Naive thymus-derived CD4-positive, alpha-beta T cell (primary cell): ENCODE results near the gene UBXN10. TPM values are rescaled to one million over a fixed set of nuclear protein-coding genes. Genes with fewer than 3 reads are reported as not detected.
A peak's percentile ranks its signal among the peaks of the same experiment; 100 is the strongest.

Experiments
- ATAC-seq: fragments of 150-1000 bp; cut with Tn5 transposase; 2 replicates; pipeline ENCODE4 v1.10.0; 2021; ENCODE audit warnings: mild to moderate bottlenecking, moderate library complexity
- CTCF ChIA-PET: fragments of 350-600 bp; sonication (Branson Sonifier 250); formaldehyde crosslinking; loops from one replicate; lab custom pipeline; 2021; ENCODE audit warnings: antibody characterized with exemption; lab: Charles Lee
- POLR2A ChIA-PET: fragments of 350-600 bp; sonication (Branson Sonifier 250); formaldehyde crosslinking; loops from one replicate; lab custom pipeline; 2021; ENCODE audit warnings: antibody characterized with exemption, inconsistent platforms; lab: Charles Lee
- DNase-seq, 9 donors: peaks; one replicate each; pipeline versions ENCODE4 v3.0.0 to v3.0.0-alpha.2; 2020 to 2022; ENCODE audit warnings: mixed read lengths in 1 of 9
- H3K27ac ChIP-seq: one replicate; pipeline ENCODE4 v1.7.0; 2013; ENCODE audit warnings: mild to moderate bottlenecking, low read depth, low read length, moderate library complexity
- H3K27me3 ChIP-seq, 2 donors: one replicate each; pipeline ENCODE4 v1.7.0; 2013; ENCODE audit warnings: low read length in 2 of 2, mild to moderate bottlenecking in 2 of 2, moderate library complexity in 2 of 2; ENCODE audit not compliant: control insufficient read depth in 2 of 2, insufficient read depth in 2 of 2
- H3K36me3 ChIP-seq, 3 experiments: 1 replicate in 2 of 3; 2 replicates in 1 of 3; pipeline ENCODE4 v1.7.0; 2013; ENCODE audit warnings: low read length in 3 of 3, mild to moderate bottlenecking in 3 of 3, moderate library complexity in 1 of 3; ENCODE audit not compliant: insufficient read depth in 3 of 3, control insufficient read depth in 2 of 3
- H3K4me1 ChIP-seq, 2 donors: one replicate each; pipeline ENCODE4 v1.7.0; 2013; ENCODE audit warnings: low read length in 2 of 2, mild to moderate bottlenecking in 2 of 2, moderate library complexity in 1 of 2; ENCODE audit not compliant: control insufficient read depth in 2 of 2, insufficient read depth in 2 of 2
- H3K4me3 ChIP-seq: 2 replicates; pipeline ENCODE4 v1.7.0; 2013; ENCODE audit warnings: mild to moderate bottlenecking, low read length
- H3K9me3 ChIP-seq, 3 experiments: 1 replicate in 2 of 3; 2 replicates in 1 of 3; pipeline ENCODE4 v1.7.0; 2013; ENCODE audit warnings: low read length in 3 of 3; ENCODE audit not compliant: control insufficient read depth in 2 of 3
- H3K27ac Mint-ChIP-seq, 9 donors: one replicate each; pipeline ENCODE4 v1.8.0; 2020 to 2022; ENCODE audit warnings: mixed read lengths in 9 of 9, mild to moderate bottlenecking in 8 of 9, moderate library complexity in 5 of 9, inconsistent platforms in 2 of 9
- H3K27me3 Mint-ChIP-seq, 5 donors: one replicate each; pipeline ENCODE4 v1.8.0; 2021 to 2022; ENCODE audit warnings: mixed read lengths in 5 of 5, mild to moderate bottlenecking in 1 of 5
- H3K36me3 Mint-ChIP-seq, 5 donors: one replicate each; pipeline ENCODE4 v1.8.0; 2020 to 2022; ENCODE audit warnings: mixed read lengths in 5 of 5, mild to moderate bottlenecking in 3 of 5, inconsistent platforms in 1 of 5
- H3K4me1 Mint-ChIP-seq, 7 donors: one replicate each; pipeline ENCODE4 v1.8.0; 2020 to 2022; ENCODE audit warnings: mixed read lengths in 7 of 7, mild to moderate bottlenecking in 3 of 7, inconsistent platforms in 1 of 7
- H3K4me3 Mint-ChIP-seq, 10 donors: one replicate each; pipeline ENCODE4 v1.8.0; 2020 to 2022; ENCODE audit warnings: mild to moderate bottlenecking in 10 of 10, mixed read lengths in 10 of 10, moderate library complexity in 6 of 10, inconsistent platforms in 2 of 10
- H3K9me3 Mint-ChIP-seq, 11 donors: one replicate each; pipeline ENCODE4 v1.8.0; 2020 to 2022; ENCODE audit warnings: mixed read lengths in 11 of 11, mild to moderate bottlenecking in 4 of 11, inconsistent platforms in 1 of 11, moderate library complexity in 1 of 11
- intact Hi-C, 2 donors: fragments of 100-400 bp; cut with micrococcal nuclease; formaldehyde crosslinking; loops; one replicate each; pipeline ENCODE4 v1.15.1; 2023
- polyA plus RNA-seq, 2 donors: library from polyadenylated mRNA; unstranded; fragments of 300-500 nt; fragmentation: Illumina TruSeq; gene quantifications; one replicate each; pipeline ENCODE4 v1.2.3, GENCODE V29; 2021
- total RNA-seq, 6 experiments: library from RNA in 5 of 6; stranded (reverse) in 5 of 6; gene quantifications; 1 replicate in 5 of 6; 2 replicates in 1 of 6; pipeline ENCODE4 v1.2.3 and lab custom pipeline; 2021 to 2026

UBXN10 gene
- total and polyA plus RNA-seq, 7 experiments from 2014 or later = 0.03 to 1.1 (median 0.55) TPM; not detected in 3

DNA sequence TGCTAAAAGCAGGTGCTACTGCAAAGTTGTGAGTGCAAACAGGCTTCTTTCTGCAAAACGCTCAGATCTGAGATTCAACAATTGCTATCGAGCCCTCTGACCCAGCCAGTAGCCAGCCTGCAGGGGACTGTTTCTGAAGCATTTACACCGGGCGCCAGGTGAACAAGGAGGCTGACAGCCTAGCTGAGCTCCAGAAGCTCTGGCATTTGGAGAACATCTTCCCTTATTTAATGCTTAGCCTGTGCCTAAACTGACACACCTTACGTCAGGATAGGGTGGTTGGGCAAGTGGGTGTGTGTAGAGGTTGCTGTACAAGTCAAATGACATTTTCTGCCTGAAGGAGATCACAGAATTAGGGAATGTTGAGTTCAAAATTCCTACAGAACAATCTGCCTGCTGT lies 16.3 kb downstream of the UBXN10 start:
- DNase-seq (no peak), ATAC-seq (no peak)
- no peak overlapping the region for H3K27ac Mint-ChIP-seq
- Histone ChIP-seq H3K4me1 (no peaks in the 10 kb centered on the region), H3K27me3 (no peaks in the 10 kb centered on the region), H3K9me3 (no peaks in the 10 kb centered on the region), H3K4me3 (no peak overlapping the region), H3K36me3 (no peaks in the 10 kb centered on the region), H3K27ac (no peak overlapping the region)
- peaks cover 0 to 1% (median 0%) of the 10 kb centered on the region in 11 donors for H3K9me3 Mint-ChIP-seq
- CTCF ChIA-PET = interaction anchor here (0.6 to 0.7 kb wide), 2 partner anchors 24 to 994 kb away, joined by 3 read pairs; no protein-coding TSS in a partner anchor
- peaks cover 0 to 46% (median 14%) of the 10 kb centered on the region in 5 donors for H3K27me3 Mint-ChIP-seq
- no peak overlapping the region for H3K4me3 Mint-ChIP-seq
- H3K4me1 Mint-ChIP-seq = no peaks in the 10 kb centered on the region
- intact Hi-C loops = no loop called here
- no peaks in the 10 kb centered on the region for H3K36me3 Mint-ChIP-seq
- POLR2A ChIA-PET = interaction anchor here (0.6 kb wide), 1 partner anchor 1513 kb away, joined by 3 read pairs; no protein-coding TSS in a partner anchor

DNA sequence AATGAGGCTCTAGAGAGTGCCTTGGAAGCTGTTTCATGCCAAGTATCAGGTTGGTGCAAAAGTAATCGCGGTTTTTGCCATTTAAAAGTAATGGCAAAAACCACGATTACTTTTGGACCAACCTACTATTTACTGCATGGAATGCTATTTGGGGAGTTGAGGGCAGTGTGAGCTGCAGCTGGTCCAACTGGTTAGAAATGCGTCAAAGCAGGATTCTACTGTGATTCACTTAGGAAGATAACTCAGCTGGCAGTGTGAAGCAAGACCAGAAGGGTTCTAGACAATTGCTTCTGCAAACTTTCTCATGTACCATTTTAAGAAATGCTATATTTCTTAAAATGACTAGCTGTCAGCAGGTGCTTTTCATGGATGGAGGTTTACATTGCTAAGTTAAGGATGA lies 21.6 kb downstream of the UBXN10 start:
- ChIA-PET CTCF (interaction anchor here (0.7 to 2.0 kb wide), 2 partner anchors 232 to 286 kb away, joined by 3 to 11 read pairs; no protein-coding TSS in a partner anchor), POLR2A (no interaction called here)
- no peaks in the 10 kb centered on the region for H3K9me3 ChIP-seq
- H3K4me1 ChIP-seq = no peaks in the 10 kb centered on the region
- peaks cover 0 to 1% (median 0%) of the 10 kb centered on the region in 11 donors for H3K9me3 Mint-ChIP-seq
- H3K4me3 Mint-ChIP-seq = no peak overlapping the region
- peaks cover 6 to 22% (median 21%) of the 10 kb centered on the region in 5 donors for H3K27me3 Mint-ChIP-seq
- no peaks in the 10 kb centered on the region for H3K27me3 ChIP-seq
- H3K36me3 ChIP-seq = no peaks in the 10 kb centered on the region
- no peaks in the 10 kb centered on the region for H3K36me3 Mint-ChIP-seq
- peaks cover 0 to 3% (median 0%) of the 10 kb centered on the region in 7 donors for H3K4me1 Mint-ChIP-seq
- no peak overlapping the region for H3K4me3 ChIP-seq
- intact Hi-C loops = no loop called here
- ATAC-seq (no peak), DNase-seq (no peak)
- H3K27ac Mint-ChIP-seq = no peak overlapping the region
- H3K27ac ChIP-seq = no peak overlapping the region

DNA sequence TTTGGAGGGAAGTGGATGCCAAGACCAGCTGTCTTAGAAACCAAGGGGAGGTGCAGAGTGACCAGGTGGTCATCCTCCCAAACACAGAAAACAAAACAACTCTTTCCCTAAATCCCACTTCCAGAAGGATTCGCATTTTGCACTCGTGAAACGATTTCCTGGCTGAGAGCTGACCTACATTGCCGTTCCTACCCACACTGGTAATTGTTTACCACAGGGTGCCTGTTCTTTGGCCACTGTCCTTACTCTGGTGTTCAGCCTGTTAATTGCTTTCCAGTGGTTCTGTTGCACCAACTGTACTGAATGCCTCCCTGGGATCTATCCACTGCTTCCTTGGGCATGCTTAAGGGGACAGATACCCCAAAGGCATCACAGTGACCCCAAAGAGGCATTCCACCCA lies 23.6 kb downstream of the UBXN10 start:
- H3K9me3 Mint-ChIP-seq = peaks cover 0 to 1% (median 0%) of the 10 kb centered on the region in 11 donors
- Histone ChIP-seq H3K27me3 (no peaks in the 10 kb centered on the region), H3K4me1 (peaks cover 4% of the 10 kb centered on the region in 2 donors), H3K36me3 (no peaks in the 10 kb centered on the region), H3K27ac (no peak overlapping the region), H3K9me3 (no peaks in the 10 kb centered on the region), H3K4me3 (no peak overlapping the region)
- ChIA-PET POLR2A (interaction anchor here (0.7 kb wide), 1 partner anchor 142 kb away, joined by 3 read pairs; no protein-coding TSS in a partner anchor), CTCF (no interaction called here)
- ATAC-seq = no peak
- intact Hi-C loops = no loop called here
- peaks cover 0 to 9% (median 2%) of the 10 kb centered on the region in 7 donors for H3K4me1 Mint-ChIP-seq
- H3K27ac Mint-ChIP-seq = peak overlapping the region in 1 of 9 donors; percentile 76
- H3K4me3 Mint-ChIP-seq = no peak overlapping the region
- H3K27me3 Mint-ChIP-seq = peaks cover 15 to 28% (median 19%) of the 10 kb centered on the region in 5 donors
- no peak for DNase-seq
- H3K36me3 Mint-ChIP-seq = no peaks in the 10 kb centered on the region

DNA sequence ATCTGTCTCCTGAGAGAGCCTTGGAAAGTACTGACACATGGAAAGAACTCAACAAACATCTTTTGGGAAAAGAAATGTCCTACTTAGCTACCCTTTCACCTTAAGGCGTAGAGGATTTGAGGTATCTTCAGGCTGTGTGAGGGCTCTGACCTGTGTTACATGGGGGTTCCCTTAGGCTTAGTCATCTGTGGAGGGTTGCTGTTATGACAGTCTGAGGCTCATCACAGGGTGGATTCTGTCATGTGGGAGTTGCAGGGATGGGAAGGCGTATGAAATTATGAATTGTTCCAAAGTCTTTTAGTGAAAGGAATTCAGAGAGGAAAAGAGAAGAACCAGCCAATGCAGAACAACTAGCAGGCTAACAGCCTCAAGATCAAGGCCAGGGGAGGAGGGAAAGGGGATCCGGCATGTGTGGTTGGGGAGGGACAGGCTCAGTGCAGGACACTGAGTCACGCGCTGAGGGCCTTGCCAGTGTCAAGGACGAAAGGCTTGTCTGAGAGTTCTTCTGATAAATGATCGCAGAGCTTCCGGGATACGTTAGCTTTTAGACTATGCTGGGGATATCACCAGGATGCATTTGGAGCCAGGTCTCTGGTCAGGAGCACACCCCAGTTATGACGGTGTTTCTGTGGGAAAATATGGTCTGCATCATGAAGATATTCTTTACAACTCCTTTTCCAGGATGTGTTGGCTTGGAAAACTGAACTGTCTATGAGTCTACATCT lies 25.0 kb downstream of the UBXN10 start:
- Mint-ChIP-seq H3K27ac (peak overlapping the region in 1 of 9 donors; percentile 38), H3K27me3 (peaks cover 16 to 34% (median 28%) of the 10 kb centered on the region in 5 donors), H3K36me3 (no peaks in the 10 kb centered on the region), H3K4me3 (no peak overlapping the region), H3K9me3 (no peaks in the 10 kb centered on the region), H3K4me1 (peaks cover 0 to 9% (median 2%) of the 10 kb centered on the region in 7 donors)
- DNase-seq = no peak
- CTCF ChIA-PET = interaction anchor here (0.7 to 1.4 kb wide), 2 partner anchors 12 to 283 kb away, joined by 3 to 4 read pairs; no protein-coding TSS in a partner anchor
- H3K36me3 ChIP-seq = no peaks in the 10 kb centered on the region
- no peak overlapping the region for H3K4me3 ChIP-seq
- H3K27ac ChIP-seq = no peak overlapping the region
- H3K27me3 ChIP-seq = no peaks in the 10 kb centered on the region
- H3K4me1 ChIP-seq = peaks cover 4% of the 10 kb centered on the region in 2 donors
- POLR2A ChIA-PET = no interaction called here
- no peaks in the 10 kb centered on the region for H3K9me3 ChIP-seq
- intact Hi-C loops = loop anchor here in 1 of 2 donors (10.0 kb wide), 1 partner anchor 164 kb away; no protein-coding TSS in a partner anchor
- ATAC-seq = no peak

DNA sequence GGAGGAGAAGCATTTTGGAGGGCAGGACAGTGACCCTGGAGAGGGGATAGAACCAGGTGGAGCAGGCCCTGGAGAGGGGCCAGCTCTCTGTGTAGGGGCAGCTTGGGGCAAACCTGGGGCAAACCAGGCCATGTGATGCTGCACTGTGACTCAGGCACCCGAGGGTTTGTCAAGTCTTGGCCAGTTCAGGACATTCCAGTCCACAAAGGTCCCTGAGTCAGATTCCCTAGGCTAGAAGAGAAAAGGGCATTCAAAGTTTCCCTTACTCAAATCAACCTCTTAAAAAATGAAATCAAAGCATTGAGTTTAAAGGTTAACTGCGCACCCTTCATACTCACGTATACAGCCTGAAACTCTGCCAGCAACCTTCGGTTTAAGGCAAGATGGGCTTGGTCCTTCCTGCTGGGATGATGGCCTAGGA lies 25.6 kb downstream of the UBXN10 start:
- Mint-ChIP-seq H3K36me3 (no peaks in the 10 kb centered on the region), H3K27ac (no peak overlapping the region), H3K4me3 (no peak overlapping the region), H3K27me3 (peaks cover 16 to 37% (median 31%) of the 10 kb centered on the region in 5 donors), H3K9me3 (peaks cover 0 to 1% (median 0%) of the 10 kb centered on the region in 11 donors), H3K4me1 (peaks cover 0 to 9% (median 2%) of the 10 kb centered on the region in 7 donors)
- intact Hi-C loops = loop anchor here in 1 of 2 donors (10.0 kb wide), 1 partner anchor 163 kb away; no protein-coding TSS in a partner anchor
- CTCF ChIA-PET = interaction anchor here (0.7 to 2.8 kb wide), 3 partner anchors 8 to 283 kb away, joined by 3 to 15 read pairs (median 4); no protein-coding TSS in a partner anchor
- no peak overlapping the region for H3K27ac ChIP-seq
- no peaks in the 10 kb centered on the region for H3K36me3 ChIP-seq
- H3K4me1 ChIP-seq = peaks cover 4% of the 10 kb centered on the region in 2 donors
- ATAC-seq = no peak
- no peak for DNase-seq
- POLR2A ChIA-PET = no interaction called here
- no peaks in the 10 kb centered on the region for H3K9me3 ChIP-seq
- no peak overlapping the region for H3K4me3 ChIP-seq
- no peaks in the 10 kb centered on the region for H3K27me3 ChIP-seq

DNA sequence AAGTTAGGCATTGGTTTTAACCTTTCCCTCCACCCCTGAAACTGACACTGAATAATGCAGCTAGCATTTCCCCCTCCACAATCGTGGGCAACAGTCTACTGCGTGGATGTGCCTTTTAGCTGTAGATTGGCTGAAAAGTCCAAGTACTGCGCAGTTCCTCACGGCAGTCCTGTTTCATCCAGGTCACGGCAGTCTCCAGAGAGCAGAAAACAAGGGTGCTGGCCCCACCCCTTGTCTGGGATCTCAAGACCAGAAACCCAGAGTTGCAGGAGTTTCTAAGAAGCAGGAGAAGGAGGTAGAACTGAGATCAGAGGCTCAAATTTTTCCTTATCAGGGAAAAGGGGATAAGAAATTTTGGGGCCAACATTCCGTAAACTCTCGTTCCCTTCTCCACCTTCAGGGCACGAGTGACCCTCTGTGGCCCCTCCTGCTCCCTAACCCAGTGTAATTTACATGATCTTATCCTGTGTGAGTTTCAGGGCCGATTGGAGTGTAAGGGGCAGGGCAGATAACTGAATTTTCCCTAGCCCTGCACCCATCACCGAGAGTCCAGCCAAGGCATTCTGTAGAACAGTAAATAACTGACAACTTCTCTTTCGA lies 26.3 kb downstream of the UBXN10 start:
- no peak for ATAC-seq
- no peak for DNase-seq
- H3K4me1 ChIP-seq = peaks cover 4% of the 10 kb centered on the region in 2 donors
- CTCF ChIA-PET = interaction anchor here (0.6 to 2.8 kb wide), 16 partner anchors 9 to 1484 kb away, joined by 3 to 15 read pairs (median 4); no protein-coding TSS in a partner anchor
- H3K27ac ChIP-seq = no peak overlapping the region
- no peak overlapping the region for H3K4me3 ChIP-seq
- Mint-ChIP-seq H3K27me3 (peaks cover 16 to 39% (median 32%) of the 10 kb centered on the region in 5 donors), H3K9me3 (peaks cover 0 to 4% (median 0%) of the 10 kb centered on the region in 11 donors), H3K36me3 (no peaks in the 10 kb centered on the region), H3K4me1 (peaks cover 0 to 9% (median 2%) of the 10 kb centered on the region in 7 donors), H3K4me3 (peak overlapping the region in 3 of 10 donors; percentile 47 to 60 (median 50)), H3K27ac (no peak overlapping the region)
- intact Hi-C loops = loop anchor here in 1 of 2 donors (10.0 kb wide), 1 partner anchor 163 kb away; no protein-coding TSS in a partner anchor
- no peaks in the 10 kb centered on the region for H3K9me3 ChIP-seq
- no peaks in the 10 kb centered on the region for H3K27me3 ChIP-seq
- POLR2A ChIA-PET = interaction anchor here (0.6 kb wide), 1 partner anchor 49 kb away, joined by 3 read pairs; no protein-coding TSS in a partner anchor
- H3K36me3 ChIP-seq = no peaks in the 10 kb centered on the region
